OCI-M1 (cell line): ENCODE data around the gene EGLN2.
"Not testable (repeated sequence)": the region's sequence is repeated elsewhere in the genome, so short reads cannot be mapped to it uniquely, and the experiment has no call there.

Source experiments
- DNase-seq: peaks from one replicate; lab custom pipeline; 2025; lab: John Stamatoyannopoulos, UW

Gene EGLN2

DNA sequence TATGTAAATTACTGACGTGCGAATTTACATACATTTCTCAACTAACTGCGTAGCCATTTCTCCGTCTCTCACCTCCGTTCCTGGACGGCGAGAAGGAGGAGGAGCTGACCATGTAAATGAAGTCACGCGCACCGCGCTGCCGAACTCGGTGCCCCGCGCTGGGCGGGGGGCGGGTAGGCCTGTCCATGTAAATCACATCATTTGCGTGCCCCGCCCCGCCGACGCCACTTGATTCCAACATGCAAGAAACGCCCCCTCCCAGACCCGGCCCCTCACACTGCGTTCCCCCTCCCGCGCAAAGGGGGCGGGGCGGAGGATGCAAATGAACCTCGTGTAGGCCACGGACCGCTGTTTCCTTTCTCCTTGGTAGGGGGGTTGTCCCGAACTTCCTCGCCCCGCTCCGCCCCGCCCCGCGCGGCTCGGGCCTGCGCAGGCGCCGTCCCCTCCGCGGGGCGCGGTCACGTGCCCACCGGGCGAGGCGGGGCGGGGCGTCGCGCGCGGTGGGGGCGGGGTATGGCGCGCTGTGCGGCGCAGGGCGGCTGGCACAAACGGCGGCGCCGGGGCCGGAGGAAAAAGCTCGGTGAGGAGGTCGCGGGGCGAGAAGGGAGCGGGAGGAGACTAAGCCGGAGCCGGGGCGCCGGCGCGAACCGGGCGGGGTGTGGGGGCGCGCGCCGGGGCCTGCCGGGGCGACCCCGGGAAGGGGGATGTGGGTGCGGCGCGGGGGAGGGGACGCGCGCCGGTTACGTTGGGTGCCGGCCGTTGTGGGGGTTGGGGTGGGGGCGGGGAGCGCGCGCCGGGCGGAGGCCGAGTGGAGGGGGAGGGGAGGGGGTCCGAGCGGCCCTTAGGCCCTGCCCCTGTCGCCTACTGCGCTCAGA, at the start of gene EGLN2:
EGLN2 (plus strand) TSS at position 509 of the 875 bp plus-strand sequence. CDS start 1,382 bp downstream, outside the sequence.
- peak; percentile 100 for DNase-seq

DNA sequence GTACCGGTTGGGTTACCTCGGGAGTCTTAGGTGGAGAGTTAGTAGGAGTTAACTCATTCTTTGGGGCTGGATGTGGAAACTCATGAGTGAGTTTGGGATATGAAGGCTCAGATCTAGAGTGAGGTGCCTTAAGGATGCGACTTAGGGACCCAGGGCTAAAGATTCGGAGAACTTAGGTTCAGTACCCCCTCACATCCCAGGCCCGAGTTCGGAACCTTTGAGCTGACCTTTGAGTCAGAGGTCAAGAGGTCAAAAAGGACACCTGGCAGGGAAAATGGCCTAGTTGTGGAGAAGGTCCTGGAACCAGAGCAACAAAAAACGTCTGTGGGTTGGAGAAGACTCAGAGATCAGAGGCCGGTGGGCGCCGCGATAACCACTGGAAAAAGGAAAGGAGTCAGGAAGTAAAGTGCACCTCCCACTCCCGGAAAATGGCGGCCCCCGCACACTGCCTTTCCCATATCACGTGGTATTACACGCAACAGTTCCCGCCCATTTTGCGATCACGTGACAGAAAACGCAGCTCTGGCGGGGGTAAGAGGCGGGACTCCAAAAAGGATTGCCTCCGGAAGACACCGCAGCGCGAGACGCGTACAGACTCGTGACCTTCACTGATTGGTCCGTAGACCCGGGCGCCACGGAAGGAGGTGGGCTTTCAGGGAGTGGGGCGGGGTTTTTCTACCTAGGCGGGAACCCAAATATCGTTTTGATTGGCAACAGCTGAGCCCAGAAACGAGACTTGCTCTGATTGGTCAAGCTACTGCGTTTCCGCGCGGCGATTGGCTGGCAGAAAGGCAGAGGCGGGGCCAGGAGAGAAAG, 48.7 kb upstream of the EGLN2 start, which contains the start of gene ACTMAP:
ACTMAP (minus strand) TSS at position 420 of the 816 bp plus-strand sequence. CDS start 674 bp downstream, outside the sequence.
- DNase-seq, result peak; percentile 100

DNA sequence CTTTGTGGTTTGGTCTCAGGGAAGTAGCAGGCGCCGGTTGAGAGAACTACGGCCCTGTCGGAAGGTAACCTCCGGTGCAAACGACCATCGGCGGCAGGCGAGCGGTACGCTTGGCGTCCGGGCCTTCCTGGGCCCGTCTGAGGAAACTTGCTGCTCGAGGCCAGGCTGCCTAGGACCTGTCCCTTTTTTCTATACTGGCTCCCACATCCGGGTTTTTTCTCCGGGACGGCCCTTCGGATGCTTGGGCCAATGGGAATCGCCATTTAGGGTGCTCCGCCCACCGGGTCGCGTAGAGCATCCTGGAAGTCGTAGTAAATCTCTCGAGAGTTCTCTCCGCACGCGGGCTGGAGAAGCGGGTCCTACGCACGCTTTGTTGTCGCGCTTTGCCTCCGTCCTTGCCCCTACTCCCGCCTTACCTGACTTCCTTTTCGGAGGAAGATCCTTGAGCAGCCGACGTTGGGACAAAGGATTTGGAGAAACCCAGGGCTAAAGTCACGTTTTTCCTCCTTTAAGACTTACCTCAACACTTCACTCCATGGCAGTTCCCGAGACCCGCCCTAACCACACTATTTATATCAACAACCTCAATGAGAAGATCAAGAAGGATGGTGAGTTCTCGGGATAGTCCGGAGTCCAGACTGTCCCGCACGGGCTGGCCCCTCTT, 48.0 kb upstream of the EGLN2 start, which contains the start of gene SNRPA:
SNRPA (plus strand) TSS at position 330 of the 664 bp plus-strand sequence; CDS start at position 536, 206 bp downstream.
- peak; percentile 99 for DNase-seq

DNA sequence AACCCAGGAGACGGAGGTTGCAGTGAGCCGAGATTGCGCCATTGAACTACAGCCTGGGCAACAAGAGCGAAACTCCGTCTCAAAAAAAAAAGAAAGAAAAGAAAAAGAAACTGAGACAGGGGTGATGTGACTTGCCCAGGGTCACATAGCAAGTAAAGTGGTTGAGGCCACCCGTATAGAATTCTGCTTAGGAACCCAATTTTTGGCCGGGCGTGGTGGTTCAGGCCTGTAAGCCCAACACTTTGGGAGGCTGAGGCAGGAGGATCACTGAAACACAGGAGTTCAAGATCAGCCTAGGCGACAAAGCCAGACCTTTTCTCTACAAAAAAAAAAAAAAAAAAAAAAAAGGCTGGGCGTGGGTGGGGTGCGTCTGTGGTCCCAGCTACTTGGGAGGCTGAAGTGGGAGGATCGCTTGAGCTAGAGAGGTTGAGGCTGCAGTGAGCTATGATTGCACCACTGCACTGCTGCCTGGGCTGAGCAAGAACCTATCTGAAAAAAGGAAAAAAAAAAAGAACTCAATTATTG, 46.7 kb upstream of the EGLN2 start:
- DNase-seq, result no peak

DNA sequence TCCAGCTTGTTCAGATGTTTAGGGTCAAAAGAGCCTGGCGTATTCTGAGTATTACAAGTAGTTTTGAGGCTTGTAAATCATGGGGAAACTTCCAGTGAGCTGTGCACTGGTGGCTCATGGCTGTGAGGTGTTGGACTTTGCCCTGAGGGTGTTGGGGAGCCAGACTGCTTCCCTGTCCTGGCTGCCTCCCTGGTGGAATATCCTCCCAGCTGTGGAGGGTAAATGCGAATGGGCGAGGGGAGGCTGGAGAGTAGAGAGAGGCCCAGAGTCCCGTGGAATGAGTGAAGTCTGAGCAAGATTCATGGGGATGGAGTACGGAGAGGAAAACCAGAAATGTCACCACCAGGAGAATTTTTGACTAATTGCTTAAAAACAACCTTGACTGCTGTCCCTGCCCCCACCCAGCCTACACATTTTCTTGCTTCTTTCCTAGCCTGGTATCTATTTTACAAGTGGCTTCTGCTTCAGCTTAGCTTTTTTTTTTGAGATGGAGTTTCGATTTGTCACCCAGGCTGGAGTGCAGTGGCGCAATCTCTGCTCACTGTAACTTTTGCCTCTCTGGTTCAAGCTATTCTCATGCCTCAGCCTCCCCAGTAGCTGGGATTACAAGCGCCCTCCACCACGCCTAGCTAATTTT, 44.3 kb upstream of the EGLN2 start:
- no peak for DNase-seq

DNA sequence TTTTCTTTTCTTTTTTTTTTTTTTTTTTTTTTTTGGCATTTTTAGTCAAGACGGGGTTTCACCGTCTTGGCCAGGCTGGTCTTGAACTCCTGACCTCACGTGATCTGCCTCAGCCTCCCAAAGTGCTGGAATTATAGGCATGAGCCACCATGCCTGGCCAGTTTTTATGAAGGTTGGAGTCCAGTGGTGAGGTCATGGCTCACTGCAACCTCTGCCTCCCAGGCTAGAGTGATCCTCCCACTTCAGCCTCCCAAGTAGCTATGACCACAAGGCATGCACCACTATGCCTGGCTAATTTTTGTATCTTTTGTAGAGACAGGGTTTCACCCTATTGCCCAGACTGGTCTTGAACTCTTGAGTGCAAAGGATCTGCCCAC, 43.8 kb upstream of the EGLN2 start:
- DNase-seq, result no peak

DNA sequence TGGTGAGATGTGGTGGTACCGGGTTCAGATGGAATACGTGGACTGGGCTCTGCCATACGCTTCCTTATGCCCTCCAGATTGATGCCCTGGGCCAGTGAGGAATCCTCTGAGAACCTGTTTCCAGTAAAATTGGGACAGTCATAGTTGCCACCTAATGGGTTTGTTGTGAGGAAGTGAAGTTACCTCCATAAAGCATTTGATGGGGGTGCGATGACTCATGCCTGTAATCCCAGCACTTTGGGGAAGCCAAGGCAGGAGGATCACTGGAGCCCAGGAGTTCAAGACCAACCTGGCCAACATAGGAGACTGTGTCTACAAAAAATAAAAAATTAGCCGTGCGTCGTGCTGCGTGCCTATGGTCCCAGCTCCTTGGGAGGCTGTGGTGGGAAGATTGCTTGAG, 43.2 kb upstream of the EGLN2 start:
- DNase-seq, result no peak

DNA sequence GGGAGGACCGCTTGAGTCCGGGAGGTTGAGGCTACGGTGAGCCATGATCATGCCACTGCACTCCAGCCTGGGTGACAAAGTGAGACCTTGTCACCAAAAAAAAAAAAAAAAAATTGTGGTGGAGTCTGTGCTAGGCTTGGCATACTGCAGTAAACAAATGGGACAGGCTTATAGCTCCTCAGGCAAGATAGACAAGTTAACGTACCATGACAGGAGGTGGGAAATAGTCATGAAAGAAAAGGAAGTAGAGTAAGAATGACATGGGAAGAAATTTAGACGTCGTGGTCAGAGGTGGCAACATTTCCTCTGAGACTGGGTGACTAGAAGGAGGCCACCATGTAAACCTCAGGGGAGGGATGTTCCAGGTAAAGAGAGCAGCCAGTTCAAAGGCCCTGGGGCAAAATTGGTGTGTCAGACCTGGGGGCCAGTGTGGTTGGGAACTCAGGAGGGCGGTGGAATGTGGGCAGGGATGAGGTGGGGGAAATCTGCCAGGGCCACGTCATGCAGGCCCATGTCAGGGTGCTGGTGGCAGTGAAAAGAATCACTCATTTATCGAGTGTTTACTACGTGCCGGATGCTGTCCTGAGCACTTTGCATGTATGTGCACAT, 42.4 kb upstream of the EGLN2 start:
- DNase-seq, result no peak

DNA sequence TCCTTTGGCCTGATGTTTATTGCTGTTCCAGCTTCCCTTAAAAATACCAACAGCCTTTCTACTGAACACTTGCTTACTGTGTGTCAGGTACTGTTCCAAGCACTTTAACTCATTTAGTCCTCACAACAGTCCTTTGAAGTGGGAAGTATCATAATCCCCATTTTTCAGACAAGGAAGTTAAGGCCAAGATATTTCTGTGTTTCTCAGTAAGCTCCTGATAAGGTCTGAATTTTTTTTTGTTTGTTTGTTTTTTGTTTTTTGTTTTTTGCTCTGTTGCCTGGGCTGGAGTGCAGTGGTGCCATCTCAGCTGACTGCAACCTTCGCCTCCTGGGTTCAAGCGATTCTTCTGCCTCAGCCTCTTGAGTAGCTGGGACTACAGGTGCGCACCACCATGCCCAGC, 40.5 kb upstream of the EGLN2 start:
- DNase-seq, result no peak

DNA sequence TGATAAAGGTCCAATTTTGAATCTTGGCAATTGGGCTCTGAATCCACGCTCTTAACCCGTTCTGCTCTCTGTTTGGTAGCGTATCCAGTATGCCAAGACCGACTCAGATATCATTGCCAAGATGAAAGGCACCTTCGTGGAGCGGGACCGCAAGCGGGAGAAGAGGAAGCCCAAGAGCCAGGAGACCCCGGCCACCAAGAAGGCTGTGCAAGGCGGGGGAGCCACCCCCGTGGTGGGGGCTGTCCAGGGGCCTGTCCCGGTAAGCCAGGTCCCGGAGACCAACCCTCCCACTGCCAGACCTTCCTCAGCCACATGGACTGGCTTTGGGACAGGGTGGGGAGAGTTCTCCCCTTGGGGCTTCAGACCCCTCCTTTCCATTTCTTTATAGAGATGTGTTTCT, 39.6 kb upstream of the EGLN2 start:
- no peak for DNase-seq

DNA sequence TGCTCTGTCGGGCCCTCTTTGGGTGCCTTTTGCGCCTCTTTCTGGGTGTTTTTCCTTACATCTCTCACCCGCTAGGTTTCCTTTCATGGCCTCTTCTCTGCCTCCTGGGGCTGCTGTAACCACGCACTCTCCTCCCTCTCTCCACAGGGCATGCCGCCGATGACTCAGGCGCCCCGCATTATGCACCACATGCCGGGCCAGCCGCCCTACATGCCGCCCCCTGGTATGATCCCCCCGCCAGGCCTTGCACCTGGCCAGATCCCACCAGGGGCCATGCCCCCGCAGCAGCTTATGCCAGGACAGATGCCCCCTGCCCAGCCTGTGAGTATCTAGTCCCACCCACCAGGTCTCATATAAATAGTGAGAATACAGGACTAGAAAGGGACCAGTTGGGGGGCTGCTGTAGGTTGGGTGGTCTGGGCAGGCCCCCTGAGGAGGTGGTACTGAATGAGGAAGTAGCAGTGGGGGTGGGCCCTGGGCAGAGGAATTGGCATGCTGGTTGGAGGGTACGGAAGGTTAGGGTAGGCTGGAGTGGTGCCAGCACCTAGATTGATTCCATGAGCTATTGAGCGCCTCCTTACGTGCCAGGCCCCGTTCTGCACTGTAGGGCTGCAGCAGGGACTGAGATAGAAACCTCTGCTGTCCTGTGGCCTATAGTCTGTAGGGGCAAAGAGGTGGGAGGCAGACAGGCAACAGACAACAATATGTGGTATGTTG, 36.1 kb upstream of the EGLN2 start:
- DNase-seq, result no peak

DNA sequence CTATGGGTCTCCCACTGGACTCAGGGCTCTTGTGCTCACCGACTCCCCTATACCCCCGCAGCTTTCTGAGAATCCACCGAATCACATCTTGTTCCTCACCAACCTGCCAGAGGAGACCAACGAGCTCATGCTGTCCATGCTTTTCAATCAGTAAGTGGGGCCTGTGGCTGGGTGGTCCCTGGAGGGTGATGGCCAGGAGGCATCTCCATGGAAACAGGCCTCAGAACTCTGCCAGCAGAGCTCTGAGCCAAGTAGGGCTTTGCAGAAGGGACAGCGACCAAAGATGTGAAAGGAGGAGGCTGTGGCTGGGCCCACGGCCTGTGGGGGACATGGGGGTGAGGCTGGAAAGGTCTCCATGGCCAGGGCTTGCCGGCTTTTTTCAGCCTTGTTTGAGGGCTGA, 35.5 kb upstream of the EGLN2 start:
- DNase-seq, result no peak

DNA sequence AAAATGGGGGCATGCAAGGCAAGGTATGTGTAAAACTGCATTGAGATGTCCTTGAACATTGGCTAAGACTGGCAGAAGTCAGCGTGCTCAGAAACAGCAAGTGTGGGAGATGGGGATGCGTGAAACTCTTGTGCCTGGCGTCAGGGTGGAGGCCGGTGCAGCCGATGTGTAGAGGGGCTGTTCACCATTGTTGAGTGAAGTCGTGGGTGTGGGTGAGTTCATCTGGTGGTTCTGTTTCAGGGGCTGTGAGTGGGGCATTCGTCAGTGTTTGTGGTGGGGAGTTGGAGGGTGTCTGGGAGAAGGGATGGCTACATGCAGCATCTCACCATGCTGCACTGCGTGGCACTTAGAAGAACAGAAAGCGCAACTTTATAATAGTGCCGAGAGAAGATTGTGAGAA, 35.0 kb upstream of the EGLN2 start:
- DNase-seq, result no peak

DNA sequence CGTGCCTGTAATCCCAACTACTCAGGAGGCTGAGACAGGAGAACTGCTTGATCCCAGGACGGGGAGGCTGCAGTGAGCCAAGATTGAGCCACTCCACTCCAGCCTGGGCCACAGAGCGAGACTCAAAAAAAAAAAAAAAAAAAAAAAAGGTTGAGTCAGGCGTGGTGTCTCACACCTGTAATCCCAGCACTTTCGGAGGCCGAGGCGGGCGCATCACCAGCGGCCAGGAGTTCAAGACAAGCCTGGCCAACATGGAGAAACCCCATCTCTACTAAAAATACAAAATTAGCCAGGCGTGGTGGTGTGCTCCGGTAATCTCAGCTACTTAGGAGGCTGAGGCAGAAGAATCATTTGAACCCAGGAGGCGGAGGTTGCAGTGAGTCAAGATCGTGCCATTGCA, 32.6 kb upstream of the EGLN2 start:
- DNase-seq, result not testable (repeated sequence)

DNA sequence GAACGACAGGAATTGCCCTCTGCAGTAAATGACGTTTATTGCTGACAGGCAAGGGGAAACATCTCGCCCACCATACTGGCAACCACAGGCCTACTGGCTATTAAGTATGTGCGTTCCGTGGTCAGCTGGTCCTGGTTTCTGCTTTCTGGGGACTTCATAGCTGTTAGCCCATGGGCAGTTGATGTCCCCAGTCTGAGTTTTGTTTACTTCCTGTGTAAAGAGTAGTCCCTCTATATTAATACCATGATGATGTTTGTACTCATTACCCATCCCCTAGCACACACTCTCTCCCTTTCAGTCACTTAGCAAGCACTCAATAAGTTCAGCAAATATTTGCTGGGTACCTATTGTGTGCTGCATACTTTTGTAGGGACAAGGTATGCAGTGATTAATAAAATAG, 30.1 kb upstream of the EGLN2 start:
- DNase-seq, result no peak

DNA sequence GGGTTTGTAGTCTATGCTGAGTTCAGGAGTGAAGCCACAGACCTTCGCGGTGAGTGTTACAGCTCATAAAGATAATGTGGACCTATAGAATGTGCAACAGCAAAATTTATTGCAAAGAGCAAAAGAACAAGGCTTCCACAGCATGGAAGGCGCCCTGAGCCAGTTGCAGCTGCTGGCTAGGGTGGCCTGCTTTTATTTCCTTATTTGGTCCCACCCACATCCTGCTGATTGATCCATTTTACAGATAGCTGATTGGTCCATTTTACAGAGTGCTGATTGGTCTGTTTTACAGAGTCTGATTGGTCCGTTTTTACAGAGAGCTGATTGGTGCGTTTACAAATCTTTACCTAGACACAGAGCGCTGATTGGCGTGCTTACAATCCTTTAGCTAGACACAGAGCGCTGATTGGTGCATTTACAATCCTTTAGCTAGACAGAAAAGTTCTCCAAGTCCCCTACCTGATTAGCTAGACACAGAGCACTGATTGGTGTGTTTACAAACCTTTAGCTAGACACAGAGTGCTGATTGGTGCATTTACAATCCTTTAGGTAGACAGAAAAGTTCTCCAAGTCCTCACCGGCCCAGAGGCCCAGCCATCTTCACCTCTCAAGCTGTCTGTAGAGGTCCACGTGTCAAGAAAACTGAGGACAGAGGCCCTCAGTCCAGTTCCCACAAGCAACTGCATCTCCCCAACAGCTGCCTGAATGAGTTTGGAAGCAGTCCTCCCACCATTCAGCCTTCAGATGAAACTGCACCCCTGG, 27.7 kb upstream of the EGLN2 start:
- peak; percentile 63 for DNase-seq

DNA sequence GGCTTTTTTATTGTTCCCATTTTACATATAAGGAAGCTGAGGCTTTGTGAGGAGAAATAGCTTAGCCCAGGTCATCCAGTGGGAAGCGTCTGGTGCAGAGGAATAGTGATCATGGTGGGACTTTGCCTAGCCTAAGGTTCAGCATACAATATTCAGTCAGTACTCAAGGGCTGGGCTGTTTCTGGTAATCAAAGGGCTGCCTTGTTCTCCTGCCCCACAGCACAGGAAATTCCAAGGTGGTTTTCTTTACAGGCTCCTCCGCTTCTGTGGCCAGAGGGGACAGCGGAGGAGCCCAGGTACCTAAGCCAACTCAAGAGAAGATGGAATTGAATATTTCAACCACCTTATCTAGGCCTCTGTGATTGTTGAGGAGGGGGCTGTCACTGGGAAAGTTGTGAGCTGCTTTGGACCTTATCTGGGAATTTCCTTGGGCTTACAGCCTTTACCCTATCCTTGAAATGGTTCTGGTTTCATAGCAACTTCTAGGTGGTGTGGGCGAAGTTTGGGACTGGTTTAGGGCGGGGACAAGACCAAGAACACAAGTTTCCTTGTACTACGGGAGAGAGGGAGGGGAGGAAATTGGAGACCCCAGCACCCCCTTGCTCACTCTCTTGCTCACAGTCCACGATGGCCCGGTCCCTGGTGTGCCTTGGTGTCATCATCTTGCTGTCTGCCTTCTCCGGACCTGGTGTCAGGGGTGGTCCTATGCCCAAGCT, 23.9 kb upstream of the EGLN2 start, which contains the start of gene MIA:
MIA (plus strand) TSS at position 606 of the 716 bp plus-strand sequence; CDS start at position 628, 22 bp downstream.
- no peak for DNase-seq

DNA sequence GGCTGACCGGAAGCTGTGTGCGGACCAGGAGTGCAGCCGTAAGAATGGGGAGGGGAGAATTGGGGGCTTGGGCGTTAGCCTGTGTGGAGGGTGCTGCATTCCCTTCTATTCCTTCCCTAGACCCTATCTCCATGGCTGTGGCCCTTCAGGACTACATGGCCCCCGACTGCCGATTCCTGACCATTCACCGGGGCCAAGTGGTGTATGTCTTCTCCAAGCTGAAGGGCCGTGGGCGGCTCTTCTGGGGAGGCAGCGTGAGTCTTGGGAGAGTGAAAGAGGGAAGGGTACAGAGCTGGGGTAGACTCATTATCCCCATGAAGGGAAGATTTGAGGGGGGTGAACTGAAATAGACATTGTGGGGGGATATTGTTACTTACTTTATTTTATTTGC, 23.4 kb upstream of the EGLN2 start:
- DNase-seq, result no peak

DNA sequence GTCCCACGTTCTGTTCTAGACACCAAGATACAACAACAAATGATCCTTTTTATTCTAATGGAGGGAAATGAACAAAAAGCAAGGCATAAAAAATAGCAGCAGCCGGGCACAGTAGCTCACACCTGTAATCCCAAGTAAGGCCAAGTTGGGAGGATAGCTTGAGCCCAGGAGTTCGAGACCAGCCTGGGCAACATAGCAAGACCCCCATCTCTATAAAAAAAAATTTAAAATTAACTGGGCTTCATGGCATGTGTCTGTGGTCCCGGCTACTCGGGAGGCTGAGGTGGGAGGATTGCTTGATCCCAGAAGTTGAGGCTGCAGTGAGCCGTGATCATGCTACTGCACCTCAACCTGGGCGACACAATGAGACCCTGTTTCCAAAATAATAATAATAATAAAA, 22.6 kb upstream of the EGLN2 start:
- DNase-seq, result no peak
